DOHH2 (cell line): ENCODE measurements around the gene CRK.

Source experiments
- CTCF ChIP-seq: fragments of 200-600 bp; sonication (generic); IDR thresholded peaks from one replicate; pipeline ENCODE4 v1.5.1; 2014; ENCODE audit warnings: antibody characterized with exemption, mild to moderate bottlenecking, low read depth, low read length; ENCODE audit not compliant: poor library complexity, severe bottlenecking
- EZH2phosphoT487 ChIP-seq: fragments of 200-600 bp; sonication (generic); IDR thresholded peaks from 2 replicates; pipeline ENCODE4 v1.6.1; 2017; ENCODE audit warnings: borderline replicate concordance, mild to moderate bottlenecking, antibody characterized with exemption, low read length, moderate library complexity, mixed read lengths

GRCh38 chr17:1391577-1391976, 64.5 kb downstream of the CRK start:
- no peak for TF ChIP-seq CTCF
- no peak for TF ChIP-seq EZH2phosphoT487
